Measurements from ENCODE around the gene IVNS1ABP.
"Not testable (repeated sequence)": the region's sequence is repeated elsewhere in the genome, so short reads cannot be mapped to it uniquely, and the experiment has no call there.

Gene IVNS1ABP

GRCh38 chr1:185291652-185292051, 25.4 kb downstream of the IVNS1ABP start:
- DNase-seq: no peak

- DNase-seq: no peak
Observed at GRCh38 chr1:185291159-185291558, 25.9 kb downstream of the IVNS1ABP start.

GRCh38 chr1:185289880-185290279, 27.2 kb downstream of the IVNS1ABP start:
- no peak for DNase-seq

DNA sequence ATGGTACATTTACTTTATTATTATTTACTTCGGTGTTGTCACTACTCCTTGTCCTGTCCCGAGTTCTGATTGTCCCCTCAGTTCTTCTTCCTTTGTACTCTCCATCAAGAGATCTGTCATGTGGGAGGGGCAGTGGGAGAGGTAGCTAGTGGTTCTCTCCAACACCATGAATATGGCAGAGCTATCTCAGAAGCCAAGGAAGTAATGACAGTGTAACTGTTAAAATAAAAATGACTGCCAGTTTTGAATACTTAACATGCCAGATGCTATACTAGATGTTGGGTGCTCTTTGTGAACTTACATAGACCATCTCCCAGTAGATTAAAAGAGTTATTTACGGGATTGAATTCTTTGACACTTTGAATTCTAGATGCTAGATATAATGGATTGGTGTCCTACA, 28.6 kb downstream of the IVNS1ABP start:
- no peak for DNase-seq

GRCh38 chr1:185287451-185287850, 29.6 kb downstream of the IVNS1ABP start:
- no peak for DNase-seq

GRCh38 chr1:185284533-185285276, 32.3 kb downstream of the IVNS1ABP start:
- no peak for DNase-seq

DNA sequence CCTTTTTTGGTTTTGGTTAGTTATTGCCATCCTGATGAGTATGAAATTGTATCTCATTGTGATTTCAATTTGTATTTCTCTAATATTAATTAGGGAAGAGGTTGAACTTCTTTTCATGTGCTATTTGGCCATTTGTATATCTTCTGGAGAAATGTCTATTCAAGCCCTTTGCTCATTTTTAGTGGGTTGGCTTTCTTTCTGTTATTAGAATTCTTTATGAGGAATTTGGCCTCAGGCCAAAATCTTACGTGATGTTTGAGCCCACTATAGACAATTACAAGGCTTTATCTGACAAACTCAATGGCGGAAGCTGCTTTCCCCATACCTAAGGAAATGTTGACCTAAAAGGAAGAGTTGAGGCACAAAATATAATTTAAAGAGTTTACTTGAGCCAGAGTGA, 32.9 kb downstream of the IVNS1ABP start:
- DNase-seq: no peak

GRCh38 chr1:185281245-185281644, 35.8 kb downstream of the IVNS1ABP start:
- DNase-seq: no peak

DNA sequence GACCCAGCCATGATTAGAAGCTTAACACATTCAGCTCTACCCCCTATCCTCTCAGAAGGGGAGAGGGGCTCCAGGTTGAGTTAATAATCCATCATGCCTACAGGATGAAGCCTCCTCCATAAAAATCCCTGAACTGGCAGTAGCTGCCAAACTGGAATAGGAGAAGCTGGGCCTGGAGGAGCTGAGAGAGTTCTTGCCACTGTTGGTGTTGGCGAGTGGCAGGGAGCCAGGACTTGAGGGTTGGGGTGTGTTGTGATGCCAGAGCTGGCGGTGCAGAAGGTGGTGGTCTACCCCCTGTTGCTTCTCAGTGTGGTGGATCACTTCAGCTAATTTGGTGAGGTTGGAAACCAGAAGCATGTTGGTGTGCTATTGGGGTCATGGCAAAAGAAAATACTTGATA, 36.5 kb downstream of the IVNS1ABP start:
- no peak for DNase-seq

DNA sequence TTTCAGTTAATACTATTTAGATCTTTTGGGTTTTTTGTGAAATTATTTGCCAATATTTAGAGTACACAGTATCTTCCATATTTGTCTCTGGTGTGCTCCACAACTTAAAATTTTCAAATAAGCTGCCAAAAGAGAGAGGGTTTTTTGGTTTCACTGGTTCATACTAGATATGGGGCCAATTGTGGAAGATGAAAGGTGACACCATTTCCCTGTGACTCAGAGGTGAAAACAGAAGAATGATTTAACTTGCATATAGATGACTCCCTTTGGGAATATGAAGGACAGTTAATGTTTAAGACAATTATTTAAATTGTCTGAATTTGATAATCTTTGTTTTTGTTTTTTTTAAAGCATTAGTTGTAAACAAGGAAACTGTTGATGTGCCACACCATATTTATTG, 37.5 kb downstream of the IVNS1ABP start:
- DNase-seq: no peak

GRCh38 chr1:185271921-185272320, 45.1 kb downstream of the IVNS1ABP start:
- DNase-seq: no peak

- no peak for DNase-seq
Observed at GRCh38 chr1:185268352-185268751, 48.7 kb downstream of the IVNS1ABP start.

GRCh38 chr1:185267701-185268100, 49.3 kb downstream of the IVNS1ABP start:
- no peak for DNase-seq

DNA sequence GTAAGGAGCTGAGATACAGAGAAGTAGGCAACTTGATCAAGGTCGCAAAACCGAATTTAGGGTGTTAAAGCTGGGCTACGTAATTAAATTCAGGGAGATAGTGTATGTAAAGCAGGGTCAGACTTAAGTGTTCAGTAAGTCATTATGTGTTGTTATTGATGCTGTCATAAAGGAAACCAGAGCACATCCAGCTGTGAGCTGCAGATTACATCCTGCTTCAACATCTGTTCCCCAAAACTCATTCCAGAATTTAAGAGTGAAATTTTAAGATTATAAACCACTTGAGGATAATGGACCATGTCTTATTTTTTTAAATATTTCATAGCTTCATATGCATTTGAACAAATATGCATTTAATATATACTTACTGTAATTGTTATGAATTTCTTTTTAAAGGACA, 49.7 kb downstream of the IVNS1ABP start:
- DNase-seq: no peak

DNA sequence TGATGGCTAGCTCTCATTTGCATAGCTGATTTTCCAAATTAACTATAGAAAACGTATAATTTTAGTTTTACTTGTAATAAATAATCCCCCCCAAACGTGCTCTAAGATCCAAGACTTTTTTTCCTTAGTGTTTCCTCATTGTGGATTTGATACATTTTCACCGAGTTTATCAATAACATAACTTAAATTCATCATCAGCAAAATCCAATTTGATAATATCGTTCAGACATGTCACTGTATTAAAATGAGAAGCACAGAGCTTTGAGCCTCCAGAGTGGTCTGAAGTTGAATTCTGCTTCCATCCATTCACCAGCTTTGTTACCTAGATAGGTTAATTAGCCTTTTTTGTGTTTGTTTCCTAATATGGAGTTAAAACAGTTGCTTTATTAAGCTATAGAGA, 51.7 kb downstream of the IVNS1ABP start:
- DNase-seq: no peak

DNA sequence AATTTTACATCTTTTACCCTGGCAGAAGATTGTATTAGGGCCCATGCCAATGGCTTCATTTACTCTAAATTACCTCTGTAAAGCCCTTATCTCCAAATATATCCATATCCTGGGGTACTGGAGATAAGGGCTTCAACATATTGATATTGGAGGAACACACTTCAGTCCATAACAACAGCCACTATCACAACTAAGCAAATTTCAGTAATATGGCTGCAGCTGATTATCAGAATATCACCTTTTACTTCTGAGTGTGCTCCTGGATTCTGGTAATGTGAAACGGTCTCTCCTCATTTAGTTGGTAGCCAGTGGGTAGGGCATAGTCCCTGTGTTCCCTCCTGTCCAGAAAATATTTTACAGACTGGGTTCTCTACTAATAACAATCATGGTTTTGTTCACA, 53.3 kb downstream of the IVNS1ABP start:
- DNase-seq: no peak

- DNase-seq: no peak
Observed at GRCh38 chr1:185263292-185263691, 53.8 kb downstream of the IVNS1ABP start.

DNA sequence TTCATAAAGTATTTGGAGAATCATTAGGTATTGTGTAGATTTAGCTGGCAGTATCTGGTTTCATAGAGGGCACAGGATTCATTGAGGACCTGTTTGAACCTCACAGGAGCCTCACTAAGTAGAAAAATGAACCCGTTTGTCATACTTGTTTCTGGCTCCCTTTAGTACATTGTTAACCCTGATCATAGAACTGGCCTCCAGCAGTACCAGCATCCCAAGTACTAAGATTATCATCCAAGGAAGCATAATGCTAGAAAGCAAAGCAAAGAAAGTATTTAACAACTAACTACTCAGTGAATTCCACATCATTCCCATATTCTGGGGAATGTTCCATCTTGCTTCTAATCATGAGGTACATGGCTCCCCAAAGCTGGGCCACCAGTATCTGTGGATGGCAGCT, 54.9 kb downstream of the IVNS1ABP start:
- DNase-seq: no peak

GRCh38 chr1:185260611-185261010, 56.4 kb downstream of the IVNS1ABP start:
- DNase-seq: no peak

DNA sequence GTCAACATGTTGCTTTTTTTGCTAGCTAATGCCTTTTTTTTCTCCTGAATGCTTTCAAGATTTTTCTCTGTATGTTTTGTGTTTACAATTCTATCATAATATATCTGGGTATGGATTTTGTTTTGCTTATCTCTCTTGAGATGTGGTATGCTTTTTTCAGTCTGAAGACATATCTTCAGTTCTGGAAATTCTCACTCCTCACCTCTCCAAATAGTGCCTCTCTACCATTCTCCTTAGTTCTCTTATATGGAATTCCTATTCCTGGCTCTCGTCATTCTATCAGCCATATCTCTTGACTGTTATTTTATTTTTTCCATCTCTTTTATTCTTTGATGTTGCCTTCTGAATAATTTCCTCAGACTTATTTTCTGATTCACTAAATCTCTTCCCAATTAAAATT, 58.4 kb downstream of the IVNS1ABP start:
- no peak for DNase-seq

- DNase-seq: no peak
Observed at GRCh38 chr1:185257950-185258208, 59.2 kb downstream of the IVNS1ABP start.

GRCh38 chr1:185257116-185257949, 59.7 kb downstream of the IVNS1ABP start:
- not testable (repeated sequence) for DNase-seq

- DNase-seq: not testable (repeated sequence)
Observed at GRCh38 chr1:185255595-185255994, 61.4 kb downstream of the IVNS1ABP start.

DNA sequence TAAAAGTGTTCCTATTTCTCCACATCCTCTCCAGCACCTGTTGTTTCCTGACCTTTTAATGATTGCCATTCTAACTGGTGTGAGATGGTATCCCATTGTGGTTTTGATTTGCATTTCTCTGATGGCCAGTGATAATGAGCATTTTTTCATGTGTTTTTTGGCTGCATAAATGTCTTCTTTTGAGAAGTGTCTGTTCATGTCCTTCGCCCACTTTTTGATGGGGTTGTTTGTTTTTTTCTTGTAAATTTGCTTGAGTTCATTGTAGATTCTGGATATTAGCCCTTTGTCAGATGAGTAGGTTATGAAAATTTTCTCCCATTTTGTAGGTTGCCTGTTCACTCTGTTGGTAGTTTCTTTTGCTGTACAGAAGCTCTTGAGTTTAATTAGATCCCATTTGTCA, 64.6 kb downstream of the IVNS1ABP start:
- DNase-seq: not testable (repeated sequence)

DNA sequence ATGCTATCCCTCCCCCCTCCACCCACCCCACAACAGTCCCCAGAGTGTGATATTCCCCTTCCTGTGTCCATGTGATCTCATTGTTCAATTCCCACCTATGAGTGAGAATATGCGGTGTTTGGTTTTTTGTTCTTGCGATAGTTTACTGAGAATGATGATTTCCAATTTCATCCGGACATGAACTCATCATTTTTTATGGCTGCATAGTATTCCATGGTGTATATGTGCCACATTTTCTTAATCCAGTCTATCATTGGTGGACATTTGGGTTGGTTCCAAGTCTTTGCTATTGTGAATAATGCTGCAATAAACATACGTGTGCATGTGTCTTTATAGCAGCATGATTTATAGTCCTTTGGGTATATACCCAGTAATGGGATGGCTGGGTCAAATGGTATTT, 65.1 kb downstream of the IVNS1ABP start:
- not testable (repeated sequence) for DNase-seq
